ENCODE measurements around the gene CTSV.
"Not testable (repeated sequence)": the region's sequence is repeated elsewhere in the genome, so short reads cannot be mapped to it uniquely, and the experiment has no call there.

The CTSV gene

GRCh38 chr9:97045300-97045699 is 6.4 kb upstream of the CTSV start:
- no peak overlapping the region for H3K4me3 ChIP-seq (ENCODE audit: low read length in 2 of 2)
- no peaks in the 10 kb centered on the region for H3K36me3 ChIP-seq (ENCODE audit: control insufficient read depth in 2 of 2, insufficient read depth in 2 of 2, low read length in 2 of 2)
- peaks cover 0 to 5% of the 10 kb centered on the region in 2 donors for H3K9me3 ChIP-seq (ENCODE audit: control insufficient read depth in 2 of 2, low read length in 2 of 2)
- no peaks in the 10 kb centered on the region for H3K4me1 ChIP-seq (ENCODE audit: control insufficient read depth, insufficient read depth, low read length)
- peaks cover 0 to 6% of the 10 kb centered on the region in 2 donors for H3K27me3 ChIP-seq (ENCODE audit: control insufficient read depth in 1 of 2, insufficient read depth in 2 of 2, low read length in 2 of 2)
- no peak overlapping the region for H3K9ac ChIP-seq (ENCODE audit: low read length in 2 of 2)
- no peak overlapping the region for H3K27ac ChIP-seq (ENCODE audit: low read length)

DNA sequence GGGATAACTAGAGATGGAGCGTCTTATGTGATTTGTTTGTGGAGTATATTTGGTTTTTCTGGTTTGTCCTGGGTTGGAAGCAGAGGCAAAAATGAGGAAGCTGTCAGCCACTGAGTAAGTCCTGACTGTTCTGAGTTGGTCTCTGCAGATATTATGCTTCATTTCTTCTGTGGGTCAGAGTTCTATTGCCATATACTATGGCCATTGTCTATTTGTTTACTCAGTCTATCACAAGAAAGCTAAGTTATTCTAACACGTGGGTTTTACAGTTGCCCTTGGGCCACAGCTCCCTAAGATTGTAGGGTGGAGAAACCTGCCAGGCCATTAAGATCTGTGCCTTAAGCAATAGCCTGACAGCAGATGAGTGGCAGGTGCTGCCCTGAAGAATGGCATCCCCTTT is 3.0 kb upstream of the CTSV start:
- Histone ChIP-seq H3K4me1 (ENCODE audit: control insufficient read depth, insufficient read depth, low read length) (peaks cover 10% of the 10 kb centered on the region), H3K27me3 (ENCODE audit: control insufficient read depth in 1 of 2, insufficient read depth in 2 of 2, low read length in 2 of 2) (peaks cover 10 to 14% of the 10 kb centered on the region in 2 donors), H3K27ac (ENCODE audit: low read length) (no peak overlapping the region), H3K9me3 (ENCODE audit: control insufficient read depth in 2 of 2, low read length in 2 of 2) (peaks cover 0 to 5% of the 10 kb centered on the region in 2 donors), H3K9ac (ENCODE audit: low read length in 2 of 2) (no peak overlapping the region), H3K36me3 (ENCODE audit: control insufficient read depth in 2 of 2, insufficient read depth in 2 of 2, low read length in 2 of 2) (no peaks in the 10 kb centered on the region), H3K4me3 (ENCODE audit: low read length in 2 of 2) (no peak overlapping the region)

DNA sequence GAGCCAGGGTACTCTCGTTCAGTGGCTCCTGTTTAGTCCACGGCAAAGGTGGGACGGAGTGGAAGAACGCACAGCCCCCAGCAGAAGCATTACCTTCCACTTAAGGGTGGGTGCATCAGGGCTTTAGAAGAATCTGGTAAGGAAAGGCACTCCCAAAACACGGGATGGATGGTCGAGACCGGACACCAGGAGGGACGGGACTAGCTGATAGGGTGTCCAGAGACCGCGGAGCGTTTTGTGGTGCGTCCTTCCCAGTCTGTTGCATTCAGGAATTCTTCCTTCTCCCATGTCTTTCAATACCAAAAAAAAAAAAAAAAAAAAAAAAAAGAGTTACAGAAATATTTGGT is 545 bp upstream of the CTSV start:
- Histone ChIP-seq H3K9me3 (ENCODE audit: control insufficient read depth in 2 of 2, low read length in 2 of 2) (peaks cover 0 to 5% of the 10 kb centered on the region in 2 donors), H3K27me3 (ENCODE audit: control insufficient read depth in 1 of 2, insufficient read depth in 2 of 2, low read length in 2 of 2) (peaks cover 10 to 14% of the 10 kb centered on the region in 2 donors), H3K27ac (ENCODE audit: low read length) (no peak overlapping the region), H3K4me1 (ENCODE audit: control insufficient read depth, insufficient read depth, low read length) (peaks cover 10% of the 10 kb centered on the region), H3K36me3 (ENCODE audit: control insufficient read depth in 2 of 2, insufficient read depth in 2 of 2, low read length in 2 of 2) (no peaks in the 10 kb centered on the region), H3K9ac (ENCODE audit: low read length in 2 of 2) (peak overlapping the region; percentile 39 to 60), H3K4me3 (ENCODE audit: low read length in 2 of 2) (peak overlapping the region; percentile 63 to 77)

DNA sequence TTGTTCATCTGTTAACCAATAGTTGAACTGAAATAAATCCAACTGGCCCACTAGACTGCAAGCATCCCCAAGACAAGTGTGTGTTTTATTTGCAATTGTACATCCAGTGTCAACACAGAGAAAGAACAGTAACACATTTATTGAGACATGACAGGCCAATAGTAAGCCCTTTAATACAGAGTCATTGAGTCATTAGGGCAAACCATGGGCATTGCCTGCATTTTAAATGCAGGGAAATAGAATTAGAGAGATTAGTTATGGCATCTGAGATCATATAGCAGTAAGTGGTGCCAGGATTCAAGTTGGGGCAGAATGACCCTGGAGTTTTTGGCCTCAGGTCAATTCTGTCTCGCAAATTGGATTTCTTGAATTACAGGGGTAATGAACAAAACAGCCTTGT is 15.4 kb downstream of the CTSV start:
- H3K27ac ChIP-seq (ENCODE audit: low read length); H3K4me1 ChIP-seq (ENCODE audit: control insufficient read depth, insufficient read depth, low read length); H3K4me3 ChIP-seq (ENCODE audit: low read length in 2 of 2); H3K36me3 ChIP-seq (ENCODE audit: control insufficient read depth in 2 of 2, insufficient read depth in 2 of 2, low read length in 2 of 2); H3K27me3 ChIP-seq (ENCODE audit: control insufficient read depth in 1 of 2, insufficient read depth in 2 of 2, low read length in 2 of 2); H3K9me3 ChIP-seq (ENCODE audit: control insufficient read depth in 2 of 2, low read length in 2 of 2); H3K9ac ChIP-seq (ENCODE audit: low read length in 2 of 2): not testable (repeated sequence)

DNA sequence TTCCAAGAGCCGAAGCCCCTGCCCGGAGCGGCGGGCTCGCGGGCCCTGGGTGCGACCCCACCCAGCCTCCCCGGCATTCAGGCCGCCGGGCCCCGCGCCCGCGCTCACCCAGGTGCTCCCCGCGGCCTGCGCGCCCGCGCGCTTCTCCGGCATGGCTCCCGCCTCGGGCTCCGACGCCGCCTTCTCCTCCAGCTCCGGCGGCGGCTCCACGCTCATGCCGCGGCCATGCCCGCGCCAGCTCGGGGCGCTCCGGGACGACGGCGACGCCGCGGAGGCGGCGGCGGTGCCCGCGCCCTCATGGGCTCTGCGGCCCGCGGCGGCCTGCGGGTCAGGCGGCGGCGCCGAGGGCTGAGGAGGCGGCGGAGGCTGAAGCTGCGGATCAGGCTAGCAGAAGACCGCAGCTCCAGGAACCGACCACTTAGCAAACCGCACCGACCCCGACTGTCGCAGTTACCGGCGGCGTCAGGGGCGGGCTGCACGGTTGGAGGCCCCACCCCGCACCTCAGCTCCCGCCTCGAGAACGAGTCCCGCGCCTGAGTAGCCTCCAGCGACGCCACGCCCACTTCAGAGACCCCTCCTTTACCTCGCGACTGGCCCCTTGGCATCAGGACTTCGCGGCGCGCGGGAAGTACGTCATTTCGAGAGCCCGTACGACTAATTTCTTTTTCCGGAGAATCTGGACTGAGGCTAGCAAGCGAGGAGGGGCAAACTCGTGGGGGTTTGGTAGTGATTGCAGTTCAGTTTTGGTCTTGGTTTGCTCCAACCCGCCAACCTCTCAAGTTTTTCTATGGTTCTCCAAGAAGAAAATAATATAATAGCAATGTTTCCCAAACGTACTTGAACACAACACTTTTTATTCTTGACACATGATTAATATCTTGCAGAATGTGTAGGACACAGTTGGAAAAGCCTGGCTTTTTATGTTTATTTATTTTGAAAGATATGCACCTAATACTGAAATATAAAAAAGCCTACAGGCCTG is 25.5 kb downstream of the CTSV start:
- H3K4me1 ChIP-seq (ENCODE audit: control insufficient read depth, insufficient read depth, low read length); H3K9me3 ChIP-seq (ENCODE audit: control insufficient read depth in 2 of 2, low read length in 2 of 2); H3K36me3 ChIP-seq (ENCODE audit: control insufficient read depth in 2 of 2, insufficient read depth in 2 of 2, low read length in 2 of 2); H3K27me3 ChIP-seq (ENCODE audit: control insufficient read depth in 1 of 2, insufficient read depth in 2 of 2, low read length in 2 of 2): not testable (repeated sequence)
- Histone ChIP-seq H3K27ac (ENCODE audit: low read length) (peak overlapping the region; percentile 66), H3K9ac (ENCODE audit: low read length in 2 of 2) (peak overlapping the region; percentile 68 to 74), H3K4me3 (ENCODE audit: low read length in 2 of 2) (peak overlapping the region; percentile 71 to 75)

DNA sequence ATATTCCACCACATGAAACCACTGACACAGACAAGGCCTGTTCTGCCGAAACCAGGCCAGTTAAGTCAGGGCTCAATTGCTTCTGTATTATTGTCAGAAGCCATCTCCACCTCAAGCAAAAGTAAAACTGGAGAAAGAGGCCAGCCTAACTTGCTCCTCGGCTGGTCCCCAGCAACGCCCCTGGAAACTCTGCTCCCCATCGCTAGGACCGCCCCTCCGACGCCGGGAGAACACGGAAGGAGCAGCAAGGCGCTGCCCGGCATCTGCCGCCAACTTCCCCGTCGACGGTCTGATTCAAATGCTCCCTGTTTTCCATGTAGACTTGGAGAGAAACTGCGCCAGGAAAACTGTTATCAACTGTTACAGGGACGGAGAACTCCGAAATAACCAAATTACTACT is 26.3 kb downstream of the CTSV start:
- not testable (repeated sequence) for H3K27ac ChIP-seq (ENCODE audit: low read length); H3K36me3 ChIP-seq (ENCODE audit: control insufficient read depth in 2 of 2, insufficient read depth in 2 of 2, low read length in 2 of 2); H3K4me1 ChIP-seq (ENCODE audit: control insufficient read depth, insufficient read depth, low read length); H3K27me3 ChIP-seq (ENCODE audit: control insufficient read depth in 1 of 2, insufficient read depth in 2 of 2, low read length in 2 of 2); H3K9me3 ChIP-seq (ENCODE audit: control insufficient read depth in 2 of 2, low read length in 2 of 2)
- H3K9ac ChIP-seq (ENCODE audit: low read length in 2 of 2) = peak overlapping the region; percentile 36 to 37
- H3K4me3 ChIP-seq (ENCODE audit: low read length in 2 of 2) = peak overlapping the region; percentile 40 to 71

DNA sequence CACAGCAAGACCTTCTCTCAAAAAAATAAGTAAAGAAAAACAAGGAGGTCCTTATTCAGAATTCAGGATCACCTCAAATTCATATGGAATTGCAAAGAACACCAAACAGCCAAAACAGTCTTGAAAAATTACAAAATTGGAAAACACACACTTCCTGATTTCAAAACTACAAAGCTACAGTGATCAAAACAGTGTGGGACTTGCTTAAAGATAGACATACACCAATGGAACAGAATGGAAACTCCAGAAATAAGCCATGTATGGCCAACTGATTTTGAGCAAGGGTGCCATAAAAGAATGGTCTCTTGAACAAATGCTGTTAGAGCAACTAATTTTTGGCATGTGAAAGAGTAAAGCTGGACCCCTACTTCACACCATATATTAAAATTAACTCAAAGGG is 36.7 kb downstream of the CTSV start:
- H3K27ac ChIP-seq (ENCODE audit: low read length); H3K4me3 ChIP-seq (ENCODE audit: low read length in 2 of 2); H3K27me3 ChIP-seq (ENCODE audit: control insufficient read depth in 1 of 2, insufficient read depth in 2 of 2, low read length in 2 of 2); H3K9me3 ChIP-seq (ENCODE audit: control insufficient read depth in 2 of 2, low read length in 2 of 2); H3K4me1 ChIP-seq (ENCODE audit: control insufficient read depth, insufficient read depth, low read length); H3K9ac ChIP-seq (ENCODE audit: low read length in 2 of 2); H3K36me3 ChIP-seq (ENCODE audit: control insufficient read depth in 2 of 2, insufficient read depth in 2 of 2, low read length in 2 of 2): not testable (repeated sequence)

DNA sequence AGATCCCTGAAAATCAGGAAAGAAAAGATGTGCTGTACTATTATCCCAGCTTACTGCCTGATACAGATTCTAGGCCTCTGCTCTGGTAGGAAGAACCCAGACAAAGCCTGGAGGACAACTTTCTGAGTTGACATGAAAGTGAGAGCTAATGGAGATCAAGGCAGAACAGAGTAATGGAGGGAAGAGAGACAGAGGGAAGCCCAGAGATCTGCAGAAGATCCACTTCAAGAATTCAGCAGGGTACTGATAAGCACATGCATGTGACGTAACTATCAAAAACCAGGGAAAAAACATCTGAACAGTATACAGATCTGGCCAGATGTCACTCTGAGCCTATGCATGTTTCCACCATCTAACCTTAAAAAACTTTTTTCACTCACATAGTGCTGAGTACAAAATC is 37.6 kb downstream of the CTSV start:
- not testable (repeated sequence) for H3K36me3 ChIP-seq (ENCODE audit: control insufficient read depth in 2 of 2, insufficient read depth in 2 of 2, low read length in 2 of 2); H3K9me3 ChIP-seq (ENCODE audit: control insufficient read depth in 2 of 2, low read length in 2 of 2); H3K9ac ChIP-seq (ENCODE audit: low read length in 2 of 2); H3K4me1 ChIP-seq (ENCODE audit: control insufficient read depth, insufficient read depth, low read length); H3K27me3 ChIP-seq (ENCODE audit: control insufficient read depth in 1 of 2, insufficient read depth in 2 of 2, low read length in 2 of 2); H3K4me3 ChIP-seq (ENCODE audit: low read length in 2 of 2); H3K27ac ChIP-seq (ENCODE audit: low read length)

- H3K27ac ChIP-seq (ENCODE audit: low read length); H3K36me3 ChIP-seq (ENCODE audit: control insufficient read depth in 2 of 2, insufficient read depth in 2 of 2, low read length in 2 of 2); H3K4me1 ChIP-seq (ENCODE audit: control insufficient read depth, insufficient read depth, low read length): not testable (repeated sequence)
Observed at GRCh38 chr9:97000139-97000787, 38.7 kb downstream of the CTSV start.

GRCh38 chr9:96999733-97000132 is 39.2 kb downstream of the CTSV start:
- H3K27me3 ChIP-seq (ENCODE audit: control insufficient read depth in 1 of 2, insufficient read depth in 2 of 2, low read length in 2 of 2); H3K9ac ChIP-seq (ENCODE audit: low read length in 2 of 2); H3K27ac ChIP-seq (ENCODE audit: low read length); H3K36me3 ChIP-seq (ENCODE audit: control insufficient read depth in 2 of 2, insufficient read depth in 2 of 2, low read length in 2 of 2); H3K4me1 ChIP-seq (ENCODE audit: control insufficient read depth, insufficient read depth, low read length); H3K9me3 ChIP-seq (ENCODE audit: control insufficient read depth in 2 of 2, low read length in 2 of 2); H3K4me3 ChIP-seq (ENCODE audit: low read length in 2 of 2): not testable (repeated sequence)

More at GRCh38 chr9:97000139-97000787, 38.7 kb downstream of the CTSV start:
- H3K27me3 ChIP-seq (ENCODE audit: control insufficient read depth in 1 of 2, insufficient read depth in 2 of 2, low read length in 2 of 2); H3K4me3 ChIP-seq (ENCODE audit: low read length in 2 of 2); H3K9ac ChIP-seq (ENCODE audit: low read length in 2 of 2); H3K9me3 ChIP-seq (ENCODE audit: control insufficient read depth in 2 of 2, low read length in 2 of 2): not testable (repeated sequence)
